HEK293 (cell line): ENCODE measurements around the gene DCAF15.
A peak's percentile ranks its signal among the peaks of the same experiment; 100 is the strongest.

ENCODE experiments used
- BCL11B ChIP-seq: fragments of 450-650 bp; formaldehyde crosslinking; IDR thresholded peaks from 2 replicates; pipeline ENCODE4 v1.5.1; 2016; ENCODE audit warnings: low read depth, missing biosample characterization, missing genetic modification characterization
- CTCF ChIP-seq: fragments of 450-650 bp; formaldehyde crosslinking; IDR thresholded peaks from 2 replicates; pipeline ENCODE4 v1.5.1; 2016; ENCODE audit warnings: missing biosample characterization, missing genetic modification characterization
- EGR2 ChIP-seq: fragments of 450-650 bp; formaldehyde crosslinking; IDR thresholded peaks from 2 replicates; pipeline ENCODE4 v1.5.1; 2016; ENCODE audit warnings: low read depth, missing biosample characterization, missing genetic modification characterization
- GLI4 ChIP-seq: fragments of 450-650 bp; formaldehyde crosslinking; IDR thresholded peaks from 2 replicates; pipeline ENCODE4 v1.5.1; 2016; ENCODE audit warnings: missing biosample characterization, missing genetic modification characterization
- GLIS1 ChIP-seq: fragments of 450-650 bp; formaldehyde crosslinking; IDR thresholded peaks from 2 replicates; pipeline ENCODE4 v1.5.1; 2016; ENCODE audit warnings: missing biosample characterization, missing genetic modification characterization
- HOXA7 ChIP-seq: sonication (generic); formaldehyde crosslinking; IDR thresholded peaks from 2 replicates; pipeline ENCODE4 v1.8.1; 2022; ENCODE audit warnings: missing genetic modification reagents, borderline replicate concordance
- MZF1 ChIP-seq: fragments of 450-650 bp; formaldehyde crosslinking; IDR thresholded peaks from 2 replicates; pipeline ENCODE4 v1.5.1; 2017; ENCODE audit warnings: missing biosample characterization, missing genetic modification characterization, borderline replicate concordance
- REPIN1 ChIP-seq: fragments of 450-650 bp; formaldehyde crosslinking; IDR thresholded peaks from 2 replicates; pipeline ENCODE4 v1.5.1; 2017; ENCODE audit warnings: missing biosample characterization, missing genetic modification characterization, low read depth
- SP2 ChIP-seq: fragments of 450-650 bp; formaldehyde crosslinking; IDR thresholded peaks from 2 replicates; pipeline ENCODE4 v1.5.1; 2016; ENCODE audit warnings: missing biosample characterization, missing genetic modification characterization
- ZBTB48 ChIP-seq: fragments of 450-650 bp; formaldehyde crosslinking; IDR thresholded peaks from 2 replicates; pipeline ENCODE4 v1.5.1; 2016; ENCODE audit warnings: missing biosample characterization, missing genetic modification characterization
- ZNF140 ChIP-seq: fragments of 450-650 bp; formaldehyde crosslinking; IDR thresholded peaks from 2 replicates; pipeline ENCODE4 v1.5.1; 2016; ENCODE audit warnings: missing biosample characterization, missing genetic modification characterization
- ZNF202 ChIP-seq: fragments of 450-650 bp; formaldehyde crosslinking; IDR thresholded peaks from 2 replicates; pipeline ENCODE4 v1.5.1; 2016; ENCODE audit warnings: missing biosample characterization, missing genetic modification characterization, borderline replicate concordance
- ZNF223 ChIP-seq: fragments of 450-650 bp; formaldehyde crosslinking; IDR thresholded peaks from 2 replicates; pipeline ENCODE4 v1.5.1; 2016; ENCODE audit warnings: missing biosample characterization, missing genetic modification characterization
- ZNF23 ChIP-seq: fragments of 450-650 bp; formaldehyde crosslinking; IDR thresholded peaks from 2 replicates; pipeline ENCODE4 v1.5.1; 2016; ENCODE audit warnings: missing biosample characterization, missing genetic modification characterization, borderline replicate concordance
- ZNF280C ChIP-seq: fragments of 450-650 bp; formaldehyde crosslinking; IDR thresholded peaks from 2 replicates; pipeline ENCODE4 v1.5.1; 2016; ENCODE audit warnings: missing biosample characterization, missing genetic modification characterization
- ZNF391 ChIP-seq: fragments of 450-650 bp; formaldehyde crosslinking; IDR thresholded peaks from 2 replicates; pipeline ENCODE4 v1.5.1; 2016; ENCODE audit warnings: low read depth, missing biosample characterization, missing genetic modification characterization, borderline replicate concordance
- ZNF416 ChIP-seq: fragments of 450-650 bp; formaldehyde crosslinking; IDR thresholded peaks from 2 replicates; pipeline ENCODE4 v1.5.1; 2016; ENCODE audit warnings: missing biosample characterization, missing genetic modification characterization
- ZNF433 ChIP-seq: fragments of 450-650 bp; formaldehyde crosslinking; IDR thresholded peaks from 2 replicates; pipeline ENCODE4 v1.5.1; 2016; ENCODE audit warnings: missing biosample characterization, missing genetic modification characterization, low read depth
- ZNF473 ChIP-seq: fragments of 450-650 bp; formaldehyde crosslinking; IDR thresholded peaks from 2 replicates; pipeline ENCODE4 v1.5.1; 2017; ENCODE audit warnings: missing biosample characterization, missing genetic modification characterization
- ZNF544 ChIP-seq: fragments of 450-650 bp; formaldehyde crosslinking; IDR thresholded peaks from 2 replicates; pipeline ENCODE4 v1.5.0; 2017; ENCODE audit warnings: missing biosample characterization, missing genetic modification characterization
- ZNF555 ChIP-seq: fragments of 450-650 bp; formaldehyde crosslinking; conservative IDR thresholded peaks from 2 replicates; pipeline ENCODE4 v1.5.1; 2017; ENCODE audit warnings: missing biosample characterization, mild to moderate bottlenecking, missing genetic modification characterization, inconsistent platforms
- ZNF558 ChIP-seq: fragments of 450-650 bp; formaldehyde crosslinking; IDR thresholded peaks from 2 replicates; pipeline ENCODE4 v1.5.1; 2016; ENCODE audit warnings: missing biosample characterization, missing genetic modification characterization
- ZNF560 ChIP-seq: fragments of 450-650 bp; formaldehyde crosslinking; IDR thresholded peaks from 2 replicates; pipeline ENCODE4 v1.5.1; 2017; ENCODE audit warnings: missing biosample characterization, missing genetic modification characterization, borderline replicate concordance
- ZNF621 ChIP-seq: fragments of 450-650 bp; formaldehyde crosslinking; IDR thresholded peaks from 2 replicates; pipeline ENCODE4 v1.5.1; 2017; ENCODE audit warnings: missing biosample characterization, missing genetic modification characterization
- ZNF624 ChIP-seq: fragments of 450-650 bp; formaldehyde crosslinking; IDR thresholded peaks from 2 replicates; pipeline ENCODE4 v1.5.1; 2017; ENCODE audit warnings: missing biosample characterization, missing genetic modification characterization
- ZNF629 ChIP-seq: fragments of 450-650 bp; formaldehyde crosslinking; IDR thresholded peaks from 2 replicates; pipeline ENCODE4 v1.5.1; 2017; ENCODE audit warnings: missing biosample characterization, missing genetic modification characterization
- ZNF658 ChIP-seq: fragments of 450-650 bp; formaldehyde crosslinking; IDR thresholded peaks from 2 replicates; pipeline ENCODE4; 2016; ENCODE audit warnings: missing biosample characterization, missing genetic modification characterization
- ZNF660 ChIP-seq: fragments of 450-650 bp; IDR thresholded peaks from 2 replicates; pipeline ENCODE4 v1.5.1; 2018; ENCODE audit warnings: missing biosample characterization, mild to moderate bottlenecking, missing genetic modification characterization
- ZNF677 ChIP-seq: fragments of 450-650 bp; IDR thresholded peaks from 2 replicates; pipeline ENCODE4 v1.5.0; 2018; ENCODE audit warnings: missing biosample characterization, mild to moderate bottlenecking, missing genetic modification characterization, moderate library complexity
- ZNF791 ChIP-seq: fragments of 450-650 bp; formaldehyde crosslinking; IDR thresholded peaks from 2 replicates; pipeline ENCODE4 v1.5.1; 2016; ENCODE audit warnings: missing biosample characterization, missing genetic modification characterization
- ZNF792 ChIP-seq: fragments of 450-650 bp; formaldehyde crosslinking; IDR thresholded peaks from 2 replicates; pipeline ENCODE4 v1.5.1; 2016; ENCODE audit warnings: missing biosample characterization, missing genetic modification characterization
- ZNF837 ChIP-seq: fragments of 450-650 bp; formaldehyde crosslinking; IDR thresholded peaks from 2 replicates; pipeline ENCODE4 v1.5.1; 2016; ENCODE audit warnings: missing biosample characterization, missing genetic modification characterization
- ZNF843 ChIP-seq: fragments of 450-650 bp; formaldehyde crosslinking; IDR thresholded peaks from 2 replicates; pipeline ENCODE4 v1.5.1; 2016; ENCODE audit warnings: missing biosample characterization, missing genetic modification characterization
- TF ChIP-seq, protein P1 (sequence below): fragments of 450-650 bp; formaldehyde crosslinking; IDR thresholded peaks from 2 replicates; pipeline ENCODE4 v1.5.1; 2016; ENCODE audit warnings: missing biosample characterization, missing genetic modification characterization
- TF ChIP-seq, protein P2 (sequence below): fragments of 450-650 bp; formaldehyde crosslinking; IDR thresholded peaks from 2 replicates; pipeline ENCODE4 v1.5.1; 2016; ENCODE audit warnings: missing biosample characterization, missing genetic modification characterization

Gene DCAF15

GRCh38 chr19:13952931-13953531 is 722 bp downstream of the DCAF15 start (continued):
- no peak for TF ChIP-seq ZNF837
- TF ChIP-seq ZNF391 (tag by site-specific recombination), result no peak
- TF ChIP-seq ZNF433 (tag by site-specific recombination), result no peak
- TF ChIP-seq SP2 (tag by site-specific recombination), result peak; percentile 28; the same call in 1 of the 2 replicates
- TF ChIP-seq ZNF658, result no peak
- TF ChIP-seq ZNF140, result no peak
- TF ChIP-seq, protein P1, sequence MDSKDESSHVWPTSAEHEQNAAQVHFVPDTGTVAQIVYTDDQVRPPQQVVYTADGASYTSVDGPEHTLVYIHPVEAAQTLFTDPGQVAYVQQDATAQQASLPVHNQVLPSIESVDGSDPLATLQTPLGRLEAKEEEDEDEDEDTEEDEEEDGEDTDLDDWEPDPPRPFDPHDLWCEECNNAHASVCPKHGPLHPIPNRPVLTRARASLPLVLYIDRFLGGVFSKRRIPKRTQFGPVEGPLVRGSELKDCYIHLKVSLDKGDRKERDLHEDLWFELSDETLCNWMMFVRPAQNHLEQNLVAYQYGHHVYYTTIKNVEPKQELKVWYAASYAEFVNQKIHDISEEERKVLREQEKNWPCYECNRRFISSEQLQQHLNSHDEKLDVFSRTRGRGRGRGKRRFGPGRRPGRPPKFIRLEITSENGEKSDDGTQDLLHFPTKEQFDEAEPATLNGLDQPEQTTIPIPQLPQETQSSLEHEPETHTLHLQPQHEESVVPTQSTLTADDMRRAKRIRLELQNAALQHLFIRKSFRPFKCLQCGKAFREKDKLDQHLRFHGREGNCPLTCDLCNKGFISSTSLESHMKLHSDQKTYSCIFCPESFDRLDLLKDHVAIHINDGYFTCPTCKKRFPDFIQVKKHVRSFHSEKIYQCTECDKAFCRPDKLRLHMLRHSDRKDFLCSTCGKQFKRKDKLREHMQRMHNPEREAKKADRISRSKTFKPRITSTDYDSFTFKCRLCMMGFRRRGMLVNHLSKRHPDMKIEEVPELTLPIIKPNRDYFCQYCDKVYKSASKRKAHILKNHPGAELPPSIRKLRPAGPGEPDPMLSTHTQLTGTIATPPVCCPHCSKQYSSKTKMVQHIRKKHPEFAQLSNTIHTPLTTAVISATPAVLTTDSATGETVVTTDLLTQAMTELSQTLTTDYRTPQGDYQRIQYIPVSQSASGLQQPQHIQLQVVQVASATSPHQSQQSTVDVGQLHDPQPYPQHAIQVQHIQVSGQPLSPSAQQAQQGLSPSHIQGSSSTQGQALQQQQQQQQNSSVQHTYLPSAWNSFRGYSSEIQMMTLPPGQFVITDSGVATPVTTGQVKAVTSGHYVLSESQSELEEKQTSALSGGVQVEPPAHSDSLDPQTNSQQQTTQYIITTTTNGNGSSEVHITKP (tag by site-specific recombination), result peak; percentile 79
- no peak for TF ChIP-seq ZNF558 (tag by site-specific recombination)
- TF ChIP-seq CTCF (tag by site-specific recombination), result peak; percentile 53
- no peak for TF ChIP-seq ZNF202 (tag by site-specific recombination)
- peak; percentile 77; the same call in 1 of the 2 replicates for TF ChIP-seq ZBTB48 (tag by site-specific recombination)
- TF ChIP-seq GLIS1 (tag by site-specific recombination), result peak; percentile 52
- no peak for TF ChIP-seq ZNF792 (tag by site-specific recombination)
- no peak for TF ChIP-seq ZNF791 (tag by site-specific recombination)
- no peak for TF ChIP-seq ZNF629
- no peak for TF ChIP-seq ZNF621 (tag by site-specific recombination)
- TF ChIP-seq, protein P2, sequence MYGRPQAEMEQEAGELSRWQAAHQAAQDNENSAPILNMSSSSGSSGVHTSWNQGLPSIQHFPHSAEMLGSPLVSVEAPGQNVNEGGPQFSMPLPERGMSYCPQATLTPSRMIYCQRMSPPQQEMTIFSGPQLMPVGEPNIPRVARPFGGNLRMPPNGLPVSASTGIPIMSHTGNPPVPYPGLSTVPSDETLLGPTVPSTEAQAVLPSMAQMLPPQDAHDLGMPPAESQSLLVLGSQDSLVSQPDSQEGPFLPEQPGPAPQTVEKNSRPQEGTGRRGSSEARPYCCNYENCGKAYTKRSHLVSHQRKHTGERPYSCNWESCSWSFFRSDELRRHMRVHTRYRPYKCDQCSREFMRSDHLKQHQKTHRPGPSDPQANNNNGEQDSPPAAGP (tag by site-specific recombination), result no peak
- no peak for TF ChIP-seq ZNF23 (tag by site-specific recombination)
- no peak for TF ChIP-seq ZNF280C (tag by site-specific recombination)
- TF ChIP-seq ZNF624 (tag by site-specific recombination), result no peak
- TF ChIP-seq ZNF560, result no peak
- TF ChIP-seq HOXA7 (CRISPR knock-in tag), result no peak
- no peak for TF ChIP-seq ZNF544
- no peak for TF ChIP-seq ZNF660 (tag by site-specific recombination)
- no peak for TF ChIP-seq ZNF416 (tag by site-specific recombination)
- no peak for TF ChIP-seq ZNF223 (tag by site-specific recombination)
- no peak for TF ChIP-seq ZNF843 (tag by site-specific recombination)
- TF ChIP-seq ZNF473 (tag by site-specific recombination), result no peak
- no peak for TF ChIP-seq ZNF555 (tag by site-specific recombination)
- no peak for TF ChIP-seq GLI4 (tag by site-specific recombination)
- TF ChIP-seq REPIN1 (tag by site-specific recombination), result no peak
- TF ChIP-seq BCL11B (tag by site-specific recombination), result no peak
- TF ChIP-seq MZF1 (tag by site-specific recombination), result no peak
- TF ChIP-seq EGR2 (tag by site-specific recombination), result peak; percentile 26; the same call in 1 of the 2 replicates
- TF ChIP-seq ZNF677, result no peak
